WTC11 (cell line): ENCODE data around the gene SETD4. TPM values are rescaled to one million over a fixed set of nuclear protein-coding genes. Genes with fewer than 3 reads are reported as not detected.
A peak's percentile ranks its signal among the peaks of the same experiment; 100 is the strongest.

Experiments used
- ARID4B ChIP-seq: sonication (generic); formaldehyde crosslinking; IDR thresholded peaks from 2 replicates; pipeline ENCODE4 v1.8.0; 2023; ENCODE audit warnings: missing genetic modification reagents, mild to moderate bottlenecking, borderline replicate concordance
- ATF2 ChIP-seq: sonication (generic); formaldehyde crosslinking; IDR thresholded peaks from 2 replicates; pipeline ENCODE4 v1.8.1; 2022; ENCODE audit warnings: low read depth, missing genetic modification reagents, borderline replicate concordance
- CREM ChIP-seq: sonication (generic); formaldehyde crosslinking; IDR thresholded peaks from 2 replicates; pipeline ENCODE4 v1.8.1; 2022; ENCODE audit warnings: mild to moderate bottlenecking, missing genetic modification reagents, moderate library complexity
- CTCF ChIP-seq: fragments of 200-600 bp; IDR thresholded peaks from 2 replicates; pipeline ENCODE4 v1.8.0; 2022; ENCODE audit warnings: antibody characterized with exemption
- E2F4 ChIP-seq: sonication (generic); formaldehyde crosslinking; IDR thresholded peaks from 2 replicates; pipeline ENCODE4 v1.8.1; 2022; ENCODE audit warnings: low read depth, mild to moderate bottlenecking, moderate library complexity, missing genetic modification reagents, borderline replicate concordance
- EMX1 ChIP-seq: fragments of 250-450 bp; sonication (Bioruptor Pico); IDR thresholded peaks from 2 replicates; pipeline ENCODE4 v1.8.0; 2021; ENCODE audit warnings: mild to moderate bottlenecking
- FOXJ3 ChIP-seq: sonication (generic); formaldehyde crosslinking; IDR thresholded peaks from 2 replicates; pipeline ENCODE4 v1.9.0; 2021; ENCODE audit warnings: missing genetic modification reagents, mild to moderate bottlenecking, borderline replicate concordance
- HMGA2 ChIP-seq: fragments of 250-450 bp; sonication (Bioruptor Pico); IDR thresholded peaks from 2 replicates; pipeline ENCODE4 v1.4.0; 2021; ENCODE audit warnings: mild to moderate bottlenecking, moderate library complexity
- IRF2 ChIP-seq: sonication (generic); formaldehyde crosslinking; IDR thresholded peaks from 2 replicates; pipeline ENCODE4 v1.8.0; 2022; ENCODE audit warnings: low read depth, missing genetic modification reagents, borderline replicate concordance
- MYBL2 ChIP-seq: sonication (generic); formaldehyde crosslinking; IDR thresholded peaks from 2 replicates; pipeline ENCODE4 v1.8.1; 2023; ENCODE audit warnings: mild to moderate bottlenecking, moderate library complexity, missing genetic modification reagents
- NFE2L1 ChIP-seq: sonication (generic); formaldehyde crosslinking; IDR thresholded peaks from 2 replicates; pipeline ENCODE4 v1.8.1; 2023; ENCODE audit warnings: missing genetic modification reagents
- SMAD3 ChIP-seq: sonication (generic); formaldehyde crosslinking; IDR thresholded peaks from 2 replicates; pipeline ENCODE4 v1.8.0; 2022; ENCODE audit warnings: missing genetic modification reagents, mild to moderate bottlenecking, borderline replicate concordance
- SOX15 ChIP-seq: fragments of 250-450 bp; sonication (Bioruptor Pico); IDR thresholded peaks from 2 replicates; pipeline ENCODE4 v1.9.0; 2021; ENCODE audit warnings: mild to moderate bottlenecking
- TCF7 ChIP-seq: sonication (generic); formaldehyde crosslinking; IDR thresholded peaks from 2 replicates; pipeline ENCODE4 v1.8.0; 2022; ENCODE audit warnings: mild to moderate bottlenecking, low read depth, missing genetic modification reagents, moderate library complexity
- TEAD4 ChIP-seq: sonication (generic); formaldehyde crosslinking; IDR thresholded peaks from 2 replicates; pipeline ENCODE4 v1.8.0; 2022; ENCODE audit warnings: mild to moderate bottlenecking, missing genetic modification reagents
- ZMAT4 ChIP-seq: fragments of 250-450 bp; sonication (Bioruptor Pico); IDR thresholded peaks from 2 replicates; pipeline ENCODE4 v1.9.0; 2021; ENCODE audit warnings: mild to moderate bottlenecking
- ZNF263 ChIP-seq: sonication (generic); formaldehyde crosslinking; IDR thresholded peaks from 2 replicates; pipeline ENCODE4 v1.8.1; 2022; ENCODE audit warnings: low read depth, mild to moderate bottlenecking, moderate library complexity, missing genetic modification reagents
- ZNF416 ChIP-seq: fragments of 250-450 bp; sonication (Bioruptor Pico); IDR thresholded peaks from 2 replicates; pipeline ENCODE4 v1.9.0; 2021; ENCODE audit warnings: mild to moderate bottlenecking, inconsistent platforms
- ZNF512 ChIP-seq: sonication (generic); formaldehyde crosslinking; IDR thresholded peaks from 2 replicates; pipeline ENCODE4 v1.8.1; 2022; ENCODE audit warnings: missing genetic modification reagents, borderline replicate concordance
- total RNA-seq: library from RNA; stranded (reverse); gene quantifications from 3 replicates; pipeline ENCODE4 v1.2.3, GENCODE V29; 2021
- TF ChIP-seq, protein P1 (sequence below): sonication (generic); formaldehyde crosslinking; IDR thresholded peaks from 2 replicates; pipeline ENCODE4 v1.8.1; 2023; ENCODE audit warnings: mild to moderate bottlenecking, missing genetic modification reagents, moderate library complexity
- TF ChIP-seq, protein P2 (sequence below): fragments of 250-450 bp; sonication (Bioruptor Pico); IDR thresholded peaks from 2 replicates; pipeline ENCODE4 v1.9.0; 2021; ENCODE audit warnings: mild to moderate bottlenecking, borderline replicate concordance

Gene SETD4
- total RNA-seq, 1 experiment from 2014 or later, result 64.8 TPM

GRCh38 chr21:36069713-36070583 lies 9.6 kb upstream of the SETD4 start, which contains the start of gene CBR1 (continued):
- TF ChIP-seq ARID4B (CRISPR knock-in tag) (peak; percentile 83), ZNF263 (0 out of 2 replicates have a peak, but pooled peaks have one; percentile 60), IRF2 (CRISPR knock-in tag) (no peak), SMAD3 (CRISPR knock-in tag) (peak; percentile 31), CREM (0 out of 2 replicates have a peak, but pooled peaks have one; percentile 22), CTCF (no peak), SOX15 (CRISPR knock-in tag) (no peak), ZMAT4 (CRISPR knock-in tag) (no peak), MYBL2 (peak; percentile 68; the same call in 1 of the 2 replicates), FOXJ3 (CRISPR knock-in tag) (no peak), NFE2L1 (CRISPR knock-in tag) (peak; percentile 50; the same call in 1 of the 2 replicates), ZNF416 (no peak), EMX1 (CRISPR knock-in tag) (no peak), ZNF512 (CRISPR knock-in tag) (no peak), E2F4 (CRISPR knock-in tag) (no peak), HMGA2 (CRISPR knock-in tag) (no peak), ATF2 (peak; percentile 44; the same call in 1 of the 2 replicates), TCF7 (CRISPR knock-in tag) (no peak), TEAD4 (CRISPR knock-in tag) (no peak; the same call in 1 of the 2 replicates)
- TF ChIP-seq, protein P1, sequence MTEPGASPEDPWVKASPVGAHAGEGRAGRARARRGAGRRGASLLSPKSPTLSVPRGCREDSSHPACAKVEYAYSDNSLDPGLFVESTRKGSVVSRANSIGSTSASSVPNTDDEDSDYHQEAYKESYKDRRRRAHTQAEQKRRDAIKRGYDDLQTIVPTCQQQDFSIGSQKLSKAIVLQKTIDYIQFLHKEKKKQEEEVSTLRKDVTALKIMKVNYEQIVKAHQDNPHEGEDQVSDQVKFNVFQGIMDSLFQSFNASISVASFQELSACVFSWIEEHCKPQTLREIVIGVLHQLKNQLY (CRISPR knock-in tag), result no peak
- TF ChIP-seq, protein P2, sequence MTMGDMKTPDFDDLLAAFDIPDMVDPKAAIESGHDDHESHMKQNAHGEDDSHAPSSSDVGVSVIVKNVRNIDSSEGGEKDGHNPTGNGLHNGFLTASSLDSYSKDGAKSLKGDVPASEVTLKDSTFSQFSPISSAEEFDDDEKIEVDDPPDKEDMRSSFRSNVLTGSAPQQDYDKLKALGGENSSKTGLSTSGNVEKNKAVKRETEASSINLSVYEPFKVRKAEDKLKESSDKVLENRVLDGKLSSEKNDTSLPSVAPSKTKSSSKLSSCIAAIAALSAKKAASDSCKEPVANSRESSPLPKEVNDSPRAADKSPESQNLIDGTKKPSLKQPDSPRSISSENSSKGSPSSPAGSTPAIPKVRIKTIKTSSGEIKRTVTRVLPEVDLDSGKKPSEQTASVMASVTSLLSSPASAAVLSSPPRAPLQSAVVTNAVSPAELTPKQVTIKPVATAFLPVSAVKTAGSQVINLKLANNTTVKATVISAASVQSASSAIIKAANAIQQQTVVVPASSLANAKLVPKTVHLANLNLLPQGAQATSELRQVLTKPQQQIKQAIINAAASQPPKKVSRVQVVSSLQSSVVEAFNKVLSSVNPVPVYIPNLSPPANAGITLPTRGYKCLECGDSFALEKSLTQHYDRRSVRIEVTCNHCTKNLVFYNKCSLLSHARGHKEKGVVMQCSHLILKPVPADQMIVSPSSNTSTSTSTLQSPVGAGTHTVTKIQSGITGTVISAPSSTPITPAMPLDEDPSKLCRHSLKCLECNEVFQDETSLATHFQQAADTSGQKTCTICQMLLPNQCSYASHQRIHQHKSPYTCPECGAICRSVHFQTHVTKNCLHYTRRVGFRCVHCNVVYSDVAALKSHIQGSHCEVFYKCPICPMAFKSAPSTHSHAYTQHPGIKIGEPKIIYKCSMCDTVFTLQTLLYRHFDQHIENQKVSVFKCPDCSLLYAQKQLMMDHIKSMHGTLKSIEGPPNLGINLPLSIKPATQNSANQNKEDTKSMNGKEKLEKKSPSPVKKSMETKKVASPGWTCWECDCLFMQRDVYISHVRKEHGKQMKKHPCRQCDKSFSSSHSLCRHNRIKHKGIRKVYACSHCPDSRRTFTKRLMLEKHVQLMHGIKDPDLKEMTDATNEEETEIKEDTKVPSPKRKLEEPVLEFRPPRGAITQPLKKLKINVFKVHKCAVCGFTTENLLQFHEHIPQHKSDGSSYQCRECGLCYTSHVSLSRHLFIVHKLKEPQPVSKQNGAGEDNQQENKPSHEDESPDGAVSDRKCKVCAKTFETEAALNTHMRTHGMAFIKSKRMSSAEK (CRISPR knock-in tag), result peak; percentile 56; the same call in 1 of the 2 replicates
